ENCODE results near the gene PSMB2.

DNA sequence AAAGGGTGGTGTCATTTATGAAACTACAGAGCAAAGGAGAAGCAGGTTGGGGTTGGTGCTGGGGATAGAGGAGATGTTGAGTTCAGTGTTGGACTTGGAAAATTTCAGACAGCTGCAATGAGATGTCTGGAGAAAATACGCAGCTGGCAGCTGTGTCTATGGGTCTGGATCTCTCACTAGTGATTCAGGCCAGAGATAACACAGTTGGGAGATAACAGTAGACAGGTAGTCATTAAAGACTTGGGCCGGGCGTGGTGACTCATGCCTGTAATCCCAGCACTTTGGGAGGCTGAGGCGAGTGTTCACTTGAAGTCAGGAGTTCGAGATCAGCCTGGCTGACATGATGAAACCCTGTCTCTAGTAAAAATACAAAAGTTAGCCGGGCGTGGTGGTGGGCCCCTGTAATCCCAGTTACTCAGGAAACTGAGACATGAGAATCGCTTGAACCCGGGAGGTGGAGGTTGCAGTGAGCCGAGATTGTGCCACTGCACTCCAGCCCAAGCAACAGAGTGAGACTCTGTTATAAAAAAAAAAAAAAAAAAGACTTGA lies 70.7 kb downstream of the PSMB2 start:
- TF ChIP-seq FOXM1 (IDR thresholded peaks at IDR 0.05; ENCODE audit: borderline replicate concordance) (no peak), FOXK2 (IDR thresholded peaks at IDR 0.05) (no peak), SUZ12 (IDR thresholded peaks at IDR 0.05) (no peak), LEF1 (IDR thresholded peaks at IDR 0.05; ENCODE audit: borderline replicate concordance) (no peak), TARDBP (IDR thresholded peaks at IDR 0.05) (no peak), SP1 (IDR thresholded peaks at IDR 0.05) (no peak), NFRKB (IDR thresholded peaks at IDR 0.05) (no peak), CTBP1 (IDR thresholded peaks at IDR 0.05; ENCODE audit: borderline replicate concordance) (no peak), ZNF384 (IDR thresholded peaks at IDR 0.05) (no peak), L3MBTL2 (conservative IDR thresholded peaks at IDR 0.05) (no peak), ARNT (IDR thresholded peaks at IDR 0.05) (no peak), ELF4 (IDR thresholded peaks at IDR 0.05) (no peak)

Data from HEK293T (cell line).